ENCODE results near the gene JADE1. TPM values are rescaled to one million over a fixed set of nuclear protein-coding genes. Genes with fewer than 3 reads are reported as not detected.
A peak's percentile ranks its signal among the peaks of the same experiment; 100 is the strongest.

Gene JADE1
- total and polyA plus RNA-seq, 2 donors (not counting 1 experiment from before 2014, with no cell fraction given) = 36.2 to 49.9 TPM

GRCh38 chr4:128775916-128776315, 33.6 kb upstream of the JADE1 start:
- no peaks in the 10 kb centered on the region for H3K36me3 ChIP-seq (ENCODE audit: control insufficient read depth, insufficient read depth, low read length)
- TF ChIP-seq CTCF (conservative IDR thresholded peaks at IDR 0.05 in 1 of 2, IDR thresholded peaks at IDR 0.05 in 1 of 2; ENCODE audit: low read depth in 1 of 2, low read length in 2 of 2) (no peak), EZH2 (IDR thresholded peaks at IDR 0.05; ENCODE audit: low read length, missing control alignments) (no peak)
- H3K4me1 ChIP-seq (ENCODE audit: control insufficient read depth, extremely low read depth, insufficient read depth, low read length) = peaks cover 8% of the 10 kb centered on the region
- no peak overlapping the region for H2AFZ ChIP-seq (ENCODE audit: low read length)
- H3K9me3 ChIP-seq (ENCODE audit: control insufficient read depth, insufficient read depth, low read depth, low read length) = no peaks in the 10 kb centered on the region
- no peak for DNase-seq (ENCODE audit: low read depth in 2 of 2)
- H3K4me3 ChIP-seq (replicated peaks in 1 of 4; ENCODE audit: control extremely low read depth in 1 of 4, insufficient read depth in 1 of 4, low read depth in 3 of 4, low read length in 4 of 4) = no peak overlapping the region
- H3K79me2 ChIP-seq (ENCODE audit: control insufficient read depth, insufficient read depth, low read length) = no peaks in the 10 kb centered on the region
- H3K27ac ChIP-seq (ENCODE audit: insufficient read depth, low read length) = no peak overlapping the region
- H3K9ac ChIP-seq (ENCODE audit: insufficient read depth, low read length) = no peak overlapping the region
- H3K4me2 ChIP-seq (ENCODE audit: extremely low read depth, insufficient read depth, low read length) = no peak overlapping the region
- H3K27me3 ChIP-seq (ENCODE audit: control insufficient read depth, insufficient read depth, low read length) = no peaks in the 10 kb centered on the region
- H4K20me1 ChIP-seq (ENCODE audit: control insufficient read depth, extremely low read depth, insufficient read depth, low read length) = no peaks in the 10 kb centered on the region

GRCh38 chr4:128776794-128777216, 32.7 kb upstream of the JADE1 start:
- Histone ChIP-seq H4K20me1 (ENCODE audit: control insufficient read depth, extremely low read depth, insufficient read depth, low read length) (no peaks in the 10 kb centered on the region), H3K4me3 (replicated peaks in 1 of 4; ENCODE audit: control extremely low read depth in 1 of 4, insufficient read depth in 1 of 4, low read depth in 3 of 4, low read length in 4 of 4) (no peak overlapping the region), H3K27me3 (ENCODE audit: control insufficient read depth, insufficient read depth, low read length) (no peaks in the 10 kb centered on the region), H3K79me2 (ENCODE audit: control insufficient read depth, insufficient read depth, low read length) (no peaks in the 10 kb centered on the region), H3K4me1 (ENCODE audit: control insufficient read depth, extremely low read depth, insufficient read depth, low read length) (peaks cover 8% of the 10 kb centered on the region), H2AFZ (ENCODE audit: low read length) (no peak overlapping the region), H3K4me2 (ENCODE audit: extremely low read depth, insufficient read depth, low read length) (peak overlapping the region; percentile 61), H3K36me3 (ENCODE audit: control insufficient read depth, insufficient read depth, low read length) (no peaks in the 10 kb centered on the region), H3K9me3 (ENCODE audit: control insufficient read depth, insufficient read depth, low read depth, low read length) (no peaks in the 10 kb centered on the region), H3K27ac (ENCODE audit: insufficient read depth, low read length) (no peak overlapping the region), H3K9ac (ENCODE audit: insufficient read depth, low read length) (no peak overlapping the region)
- TF ChIP-seq CTCF (conservative IDR thresholded peaks at IDR 0.05 in 1 of 2, IDR thresholded peaks at IDR 0.05 in 1 of 2; ENCODE audit: low read depth in 1 of 2, low read length in 2 of 2) (no peak), EZH2 (IDR thresholded peaks at IDR 0.05; ENCODE audit: low read length, missing control alignments) (no peak)
- peak; percentile 94 to 98 for DNase-seq (ENCODE audit: low read depth in 2 of 2)

GRCh38 chr4:128780688-128781087, 28.8 kb upstream of the JADE1 start:
- no peaks in the 10 kb centered on the region for H4K20me1 ChIP-seq (ENCODE audit: control insufficient read depth, extremely low read depth, insufficient read depth, low read length)
- no peak for TF ChIP-seq EZH2 (IDR thresholded peaks at IDR 0.05; ENCODE audit: low read length, missing control alignments)
- TF ChIP-seq CTCF (conservative IDR thresholded peaks at IDR 0.05 in 1 of 2, IDR thresholded peaks at IDR 0.05 in 1 of 2; ENCODE audit: low read depth in 1 of 2, low read length in 2 of 2) = no peak

More at GRCh38 chr4:128780688-128781087, 28.8 kb upstream of the JADE1 start:
- Histone ChIP-seq H2AFZ (ENCODE audit: low read length) (no peak overlapping the region), H3K9ac (ENCODE audit: insufficient read depth, low read length) (no peak overlapping the region), H3K9me3 (ENCODE audit: control insufficient read depth, insufficient read depth, low read depth, low read length) (no peaks in the 10 kb centered on the region), H3K36me3 (ENCODE audit: control insufficient read depth, insufficient read depth, low read length) (no peaks in the 10 kb centered on the region), H3K27me3 (ENCODE audit: control insufficient read depth, insufficient read depth, low read length) (no peaks in the 10 kb centered on the region), H3K4me3 (replicated peaks in 1 of 4; ENCODE audit: control extremely low read depth in 1 of 4, insufficient read depth in 1 of 4, low read depth in 3 of 4, low read length in 4 of 4) (no peak overlapping the region), H3K27ac (ENCODE audit: insufficient read depth, low read length) (no peak overlapping the region), H3K79me2 (ENCODE audit: control insufficient read depth, insufficient read depth, low read length) (no peaks in the 10 kb centered on the region), H3K4me1 (ENCODE audit: control insufficient read depth, extremely low read depth, insufficient read depth, low read length) (peaks cover 8% of the 10 kb centered on the region), H3K4me2 (ENCODE audit: extremely low read depth, insufficient read depth, low read length) (no peak overlapping the region)
- no peak for DNase-seq (ENCODE audit: low read depth in 2 of 2)
